OCI-LY3 (cell line): Measurements from ENCODE around the gene LMNTD2.

ENCODE experiments used
- H2AFZ ChIP-seq: fragments of 200-600, 300-600 bp; shearing (Covaris generic); 2 replicates; pipeline ENCODE4 v1.6.0; 2014; ENCODE audit warnings: antibody characterized with exemption, low read depth, low read length
- H3K27ac ChIP-seq: fragments of 200-600, 300-600 bp; sonication (generic); 2 replicates; pipeline ENCODE4 v1.5.1; 2014; ENCODE audit warnings: mild to moderate bottlenecking, low read length, moderate library complexity, mixed read lengths
- H3K27me3 ChIP-seq: fragments of 200-600, 300-600 bp; sonication (generic); 2 replicates; pipeline ENCODE4 v1.6.1; 2014; ENCODE audit warnings: low read depth, low read length, mixed read lengths
- H3K36me3 ChIP-seq: fragments of 200-600, 300-600 bp; sonication (generic); replicated peaks from 2 replicates; pipeline ENCODE3; 2014; ENCODE audit warnings: low read depth, low read length, mixed read lengths
- H3K4me1 ChIP-seq: fragments of 300-600, 200-600 bp; sonication (generic); 2 replicates; pipeline ENCODE4 v1.6.1; 2014; ENCODE audit warnings: low read length, mixed read lengths
- H3K4me2 ChIP-seq: fragments of 200-600, 300-600 bp; sonication (generic); 2 replicates; pipeline ENCODE4 v1.6.1; 2014; ENCODE audit warnings: low read length, mixed read lengths
- H3K4me3 ChIP-seq: fragments of 300-600, 200-600 bp; sonication (generic); 2 replicates; pipeline ENCODE4 v1.5.1; 2014; ENCODE audit warnings: antibody characterized with exemption, mild to moderate bottlenecking, low read length, moderate library complexity
- H3K79me2 ChIP-seq: fragments of 300-600, 200-600 bp; shearing (Covaris generic); 2 replicates; pipeline ENCODE4 v1.6.1; 2014; ENCODE audit warnings: mild to moderate bottlenecking, low read length, mixed read lengths
- H3K9ac ChIP-seq: fragments of 300-600, 200-600 bp; shearing (Covaris generic); 2 replicates; pipeline ENCODE4 v1.6.0; 2014; ENCODE audit warnings: mild to moderate bottlenecking, low read length, moderate library complexity
- H3K9me3 ChIP-seq: fragments of 200-600, 300-600 bp; shearing (Covaris generic); 2 replicates; pipeline ENCODE4 v1.6.1; 2014; ENCODE audit warnings: low read length, mixed read lengths; ENCODE audit not compliant: insufficient read depth
- H4K20me1 ChIP-seq: fragments of 200-600, 300-600 bp; sonication (generic); 2 replicates; pipeline ENCODE4 v1.6.1; 2016; ENCODE audit warnings: low read length, mixed read lengths; ENCODE audit not compliant: insufficient read depth
- CTCF ChIP-seq: fragments of 200-600, 300-600 bp; sonication (generic); IDR thresholded peaks from 2 replicates; pipeline ENCODE4 v1.5.1; 2014; ENCODE audit warnings: antibody characterized with exemption, low read length, low read depth
- EZH2phosphoT487 ChIP-seq: fragments of 200-600 bp; shearing (Covaris generic); IDR thresholded peaks from 2 replicates; pipeline ENCODE4 v1.6.1; 2018; ENCODE audit warnings: antibody characterized with exemption, mixed run types, low read depth

LMNTD2 gene

DNA sequence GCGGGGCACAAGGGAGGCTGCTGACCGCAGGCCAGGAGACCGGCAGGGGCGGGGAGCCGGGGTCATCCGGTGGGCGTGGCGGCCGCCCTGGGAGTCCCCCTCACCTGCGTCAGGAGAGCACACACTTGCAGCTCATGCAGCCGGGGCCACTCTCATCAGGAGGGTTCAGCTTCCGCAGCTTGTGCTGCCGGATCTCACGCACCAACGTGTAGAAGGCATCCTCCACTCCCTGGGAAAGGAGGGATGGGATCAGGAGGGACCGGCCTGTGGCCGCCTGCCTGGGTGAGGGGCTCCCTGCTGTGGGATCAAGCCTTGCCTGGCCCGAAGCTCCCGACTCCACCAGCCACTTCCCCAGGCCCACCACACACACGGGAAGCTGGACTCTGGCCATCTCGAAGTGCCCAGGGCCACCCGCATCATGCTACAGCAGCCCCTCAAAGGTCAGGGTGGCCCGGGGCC is 28.0 kb downstream of the LMNTD2 start:
- no peaks in the 10 kb centered on the region for H3K36me3 ChIP-seq
- peaks cover 12% of the 10 kb centered on the region for H3K79me2 ChIP-seq
- no peak for TF ChIP-seq EZH2phosphoT487
- TF ChIP-seq CTCF, result no peak
- no peak overlapping the region for H3K9ac ChIP-seq
- peaks cover 14% of the 10 kb centered on the region; the same call in 1 of the 2 replicates for H3K4me1 ChIP-seq
- no peak overlapping the region for H3K4me2 ChIP-seq
- no peak overlapping the region for H3K4me3 ChIP-seq
- peaks cover 10% of the 10 kb centered on the region for H4K20me1 ChIP-seq
- no peaks in the 10 kb centered on the region for H3K27me3 ChIP-seq
- no peak overlapping the region for H3K27ac ChIP-seq
- no peaks in the 10 kb centered on the region for H3K9me3 ChIP-seq
- no peak overlapping the region for H2AFZ ChIP-seq

DNA sequence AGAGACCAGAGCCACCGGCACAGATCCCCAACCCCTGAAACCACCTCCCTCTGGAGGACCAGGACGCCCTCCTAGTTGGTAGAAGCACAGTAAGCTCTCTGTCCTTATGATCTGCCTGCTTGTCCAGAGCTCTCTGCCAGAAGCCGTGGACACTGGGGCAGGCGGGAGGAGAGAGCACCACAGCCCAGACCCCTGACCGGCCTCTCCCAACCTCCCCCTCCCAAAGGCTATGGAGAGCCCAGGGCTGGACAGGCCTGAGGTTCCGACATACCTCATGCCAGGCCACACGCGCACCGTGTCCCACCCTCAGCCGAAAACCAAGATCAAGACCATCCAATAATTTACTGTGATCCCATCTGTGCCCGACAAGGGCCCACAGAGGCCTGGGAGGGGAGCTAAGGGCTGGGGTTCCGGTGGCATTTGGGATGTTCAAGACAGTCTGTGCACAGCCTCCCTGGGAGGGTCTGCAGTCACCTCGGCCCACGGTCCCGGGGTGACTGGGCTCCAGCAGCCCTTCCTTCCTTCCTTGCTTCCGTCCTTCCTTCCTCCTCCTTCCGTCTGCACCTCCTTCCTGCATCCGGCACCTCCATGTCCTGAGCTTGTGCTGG is 28.5 kb downstream of the LMNTD2 start:
- H3K36me3 ChIP-seq, result no peaks in the 10 kb centered on the region
- no peak overlapping the region for H2AFZ ChIP-seq
- H4K20me1 ChIP-seq, result peaks cover 10% of the 10 kb centered on the region
- H3K4me2 ChIP-seq, result no peak overlapping the region
- H3K4me1 ChIP-seq, result peaks cover 12% of the 10 kb centered on the region; the same call in 1 of the 2 replicates
- H3K27ac ChIP-seq, result no peak overlapping the region
- H3K9me3 ChIP-seq, result no peaks in the 10 kb centered on the region
- no peaks in the 10 kb centered on the region for H3K27me3 ChIP-seq
- H3K9ac ChIP-seq, result no peak overlapping the region
- no peak overlapping the region for H3K4me3 ChIP-seq
- peaks cover 12% of the 10 kb centered on the region for H3K79me2 ChIP-seq
- TF ChIP-seq EZH2phosphoT487 (no peak), CTCF (no peak)

DNA sequence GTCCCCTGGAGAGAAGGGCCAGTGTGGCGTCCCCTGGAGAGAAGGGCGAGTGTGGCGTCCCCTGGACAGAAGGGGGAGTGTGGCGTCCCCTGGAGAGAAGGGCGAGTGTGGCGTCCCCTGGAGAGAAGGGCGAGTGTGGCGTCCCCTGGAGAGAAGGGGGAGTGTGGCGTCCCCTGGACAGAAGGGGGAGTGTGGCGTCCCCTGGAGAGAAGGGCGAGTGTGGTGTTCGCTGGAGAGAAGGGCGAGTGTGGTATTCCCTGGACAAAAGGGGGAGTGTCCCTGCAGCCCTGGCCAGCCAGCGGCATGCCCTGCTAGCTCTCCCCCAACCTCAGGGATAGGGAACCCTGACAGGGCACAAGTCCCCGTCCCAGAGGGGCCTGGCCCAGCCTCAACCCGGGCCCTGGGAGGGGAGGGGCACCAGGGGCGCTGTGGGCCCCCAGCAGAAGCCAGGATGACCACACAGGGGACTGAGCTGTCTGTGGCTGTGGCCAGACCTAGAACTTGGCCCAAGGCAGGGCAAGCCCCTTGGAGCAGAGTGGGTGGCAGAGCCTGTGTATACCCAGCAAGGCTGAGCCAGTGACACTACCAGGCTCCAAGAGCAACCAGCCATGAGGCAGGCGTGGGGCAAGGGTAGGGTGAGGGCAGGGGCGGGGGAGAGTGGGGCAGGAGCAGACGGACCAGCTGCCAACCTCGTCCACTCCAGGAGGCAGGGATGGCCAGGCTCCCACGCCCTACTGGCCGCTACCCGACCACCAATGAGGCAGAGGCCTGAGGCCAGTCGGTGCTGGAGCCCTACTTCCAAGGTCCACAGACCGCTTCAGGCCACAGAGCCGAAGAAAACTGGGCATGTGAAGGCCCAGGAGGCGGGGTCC is 29.3 kb downstream of the LMNTD2 start:
- Histone ChIP-seq H3K27ac (no peak overlapping the region), H3K79me2 (peaks cover 12% of the 10 kb centered on the region), H2AFZ (no peak overlapping the region), H3K9me3 (no peaks in the 10 kb centered on the region), H3K4me2 (no peak overlapping the region), H3K27me3 (no peaks in the 10 kb centered on the region), H4K20me1 (peaks cover 10% of the 10 kb centered on the region), H3K4me3 (no peak overlapping the region), H3K4me1 (peaks cover 6% of the 10 kb centered on the region; the same call in 1 of the 2 replicates), H3K36me3 (no peaks in the 10 kb centered on the region), H3K9ac (no peak overlapping the region)
- no peak for TF ChIP-seq CTCF
- TF ChIP-seq EZH2phosphoT487, result no peak

- Histone ChIP-seq H3K4me2 (no peak overlapping the region), H2AFZ (no peak overlapping the region), H3K36me3 (no peaks in the 10 kb centered on the region), H4K20me1 (peaks cover 10% of the 10 kb centered on the region), H3K9me3 (no peaks in the 10 kb centered on the region), H3K27ac (no peak overlapping the region), H3K4me1 (peaks cover 6% of the 10 kb centered on the region; the same call in 1 of the 2 replicates), H3K9ac (no peak overlapping the region), H3K79me2 (peaks cover 10% of the 10 kb centered on the region), H3K4me3 (no peak overlapping the region), H3K27me3 (no peaks in the 10 kb centered on the region)
- no peak for TF ChIP-seq EZH2phosphoT487
- no peak for TF ChIP-seq CTCF
These were observed 30.7 kb downstream of the LMNTD2 start for GRCh38 chr11:529728-530411.
